ENCODE results near the gene TTC3.

GRCh38 chr21:37057614-37058013 is 15.4 kb upstream of the TTC3 start:
- TF ChIP-seq MAX (IDR thresholded peaks at IDR 0.05) (no peak), EZH2phosphoT487 (IDR thresholded peaks at IDR 0.05; ENCODE audit: borderline replicate concordance) (no peak), CTCF (IDR thresholded peaks at IDR 0.05 in 2 of 3, conservative IDR thresholded peaks at IDR 0.05 in 1 of 3; ENCODE audit: borderline replicate concordance in 1 of 3, insufficient read depth in 1 of 3, low read depth in 2 of 3, low read length in 2 of 3) (no peak), EZH2 (IDR thresholded peaks at IDR 0.05) (no peak), ZNF274 (IDR thresholded peaks at IDR 0.05; ENCODE audit: low read depth, low read length) (no peak), YY1 (IDR thresholded peaks at IDR 0.05; ENCODE audit: extremely low read depth, insufficient replicate concordance, low read depth, low read length) (no peak), SP1 (IDR thresholded peaks at IDR 0.05; ENCODE audit: low read depth) (no peak), ELF1 (IDR thresholded peaks at IDR 0.05; ENCODE audit: borderline replicate concordance, low read depth) (no peak), POLR2A (IDR thresholded peaks at IDR 0.05; ENCODE audit: borderline replicate concordance, extremely low read depth, insufficient read depth, insufficient read length) (no peak), RAD21 (IDR thresholded peaks at IDR 0.05; ENCODE audit: low read depth) (no peak), CBX3 (IDR thresholded peaks at IDR 0.05; ENCODE audit: low read depth) (no peak), ATF3 (IDR thresholded peaks at IDR 0.05) (no peak), CEBPB (IDR thresholded peaks at IDR 0.05; ENCODE audit: low read depth) (no peak), POLR2AphosphoS5 (IDR thresholded peaks at IDR 0.05; ENCODE audit: low read depth, low read length) (no peak)

Measured in HCT116 (cell line).